Liver (tissue), 9 donors: ENCODE data around the gene CITED2. TPM values are rescaled to one million over a fixed set of nuclear protein-coding genes. Genes with fewer than 3 reads are reported as not detected.

Source experiments
- DNase-seq: peaks from one replicate; pipeline ENCODE4 v3.0.0-alpha.2; 2017; ENCODE audit warnings: low spot score
- H3K27ac ChIP-seq, 2 donors: one replicate each; pipeline ENCODE4 v1.7.0; 2013; ENCODE audit warnings: inconsistent platforms in 2 of 2, low read length in 2 of 2, control low read depth in 1 of 2, low read depth in 1 of 2, mild to moderate bottlenecking in 1 of 2
- H3K27me3 ChIP-seq, 4 donors: one replicate each; pipeline versions ENCODE4 v1.6.1 to v1.7.0; 2013; ENCODE audit warnings: low read length in 3 of 4, inconsistent platforms in 1 of 4, mild to moderate bottlenecking in 1 of 4, moderate library complexity in 1 of 4; ENCODE audit not compliant: control insufficient read depth in 4 of 4, insufficient read depth in 4 of 4
- H3K36me3 ChIP-seq, 4 donors: one replicate each; pipeline versions ENCODE4 v1.6.1 to v1.7.0; 2013; ENCODE audit warnings: low read length in 3 of 4, mild to moderate bottlenecking in 3 of 4, low read depth in 1 of 4, moderate library complexity in 1 of 4; ENCODE audit not compliant: control insufficient read depth in 4 of 4, insufficient read depth in 3 of 4
- H3K4me1 ChIP-seq, 4 donors: one replicate each; pipeline versions ENCODE4 v1.6.1 to v1.7.0; 2013; ENCODE audit warnings: low read length in 3 of 4, mild to moderate bottlenecking in 3 of 4, moderate library complexity in 1 of 4; ENCODE audit not compliant: control insufficient read depth in 4 of 4, insufficient read depth in 4 of 4
- H3K4me3 ChIP-seq, 3 donors: one replicate each; pipeline versions ENCODE4 v1.6.1 to v1.7.0; 2013; ENCODE audit warnings: low read length in 3 of 3, control low read depth in 1 of 3, low read depth in 1 of 3, mild to moderate bottlenecking in 1 of 3
- H3K9ac ChIP-seq, 2 donors: one replicate each; pipeline ENCODE4 v1.7.0; 2013; ENCODE audit warnings: low read length in 2 of 2, mild to moderate bottlenecking in 2 of 2, moderate library complexity in 2 of 2, control low read depth in 1 of 2, low read depth in 1 of 2
- H3K9me3 ChIP-seq, 4 donors: one replicate each; pipeline versions ENCODE4 v1.6.1 to v1.7.0; 2013; ENCODE audit warnings: low read length in 3 of 4; ENCODE audit not compliant: control insufficient read depth in 4 of 4
- ATF3 ChIP-seq: IDR thresholded peaks from 2 replicates; pipeline ENCODE4 v1.6.1; 2016; ENCODE audit warnings: antibody characterized with exemption
- EGR1 ChIP-seq, 2 donors: IDR thresholded peaks; 2 replicates each; pipeline ENCODE4 v1.6.1; 2016 to 2018; ENCODE audit warnings: antibody characterized with exemption in 2 of 2, low read depth in 2 of 2
- FOXA1 ChIP-seq: IDR thresholded peaks from 2 replicates; pipeline ENCODE4 v1.6.1; 2016; ENCODE audit warnings: antibody characterized with exemption
- HNF4A ChIP-seq, 2 donors: conservative IDR thresholded peaks; 2 replicates each; pipeline ENCODE4 v1.6.1; 2016; ENCODE audit warnings: antibody characterized with exemption in 2 of 2, mild to moderate bottlenecking in 2 of 2
- HNF4G ChIP-seq: IDR thresholded peaks from 2 replicates; pipeline ENCODE4 v1.6.1; 2016; ENCODE audit warnings: antibody characterized with exemption
- JUND ChIP-seq, 2 donors: IDR thresholded peaks; 2 replicates each; pipeline ENCODE4 v1.6.1; 2016; ENCODE audit warnings: antibody characterized with exemption in 2 of 2
- MAX ChIP-seq: IDR thresholded peaks from 2 replicates; pipeline ENCODE4 v1.6.1; 2016; ENCODE audit warnings: antibody characterized with exemption
- REST ChIP-seq: IDR thresholded peaks from 2 replicates; pipeline ENCODE4 v1.6.1; 2016; ENCODE audit warnings: antibody characterized with exemption, mild to moderate bottlenecking
- RXRA ChIP-seq, 2 donors: IDR thresholded peaks; 2 replicates each; pipeline ENCODE4 v1.6.1; 2017 to 2018; ENCODE audit warnings: antibody characterized with exemption in 2 of 2, mild to moderate bottlenecking in 1 of 2
- TAF1 ChIP-seq: conservative IDR thresholded peaks from 2 replicates; pipeline ENCODE4 v1.6.1; 2016; ENCODE audit warnings: antibody characterized with exemption, mild to moderate bottlenecking
- ZBTB33 ChIP-seq: IDR thresholded peaks from 2 replicates; pipeline ENCODE4 v1.6.1; 2016; ENCODE audit warnings: antibody characterized with exemption
- WGBS: extraction: QIAGEN DNeasy Blood & Tissue Kit; methylation state at CpG from one replicate; pipeline ENCODE4 v1.1.7; 2013; 5-methylcytosine and 5-hydroxymethylcytosine counted together
- polyA plus RNA-seq, 2 donors: library from polyadenylated mRNA; stranded (reverse) in 1 of 2; unstranded in 1 of 2; fragments of 200-250 nt in 1 of 2; fragments of >200 nt in 1 of 2; fragmentation: Nextera tagmentation in 1 of 2; extraction: Ambion mirVana in 1 of 2; gene quantifications; one replicate each; pipeline versions ENCODE4 v1.2.1 to v1.2.3, GENCODE V29; 2013 to 2015
- total RNA-seq, 2 donors: library from RNA; depleted of rRNA; stranded (reverse); fragments of >200 nt; gene quantifications; one replicate each; pipeline ENCODE4 v1.2.3, GENCODE V29; 2014
- donor health status: healthy.
- donor health status: healthy.
- donor health status: healthy.
- donor health status: healthy.
- donor health status: healthy.

Gene CITED2
- total and polyA plus RNA-seq, 4 donors: 9.9 to 57.1 (median 22.5) TPM

- no peak overlapping the region for H3K27ac ChIP-seq
- no peaks in the 10 kb centered on the region for H3K9me3 ChIP-seq
- H3K27me3 ChIP-seq: no peaks in the 10 kb centered on the region
- no peaks in the 10 kb centered on the region for H3K4me1 ChIP-seq
- DNase-seq: no peak
- TF ChIP-seq ATF3: no peak
- TF ChIP-seq REST: no peak
- no peak for TF ChIP-seq ZBTB33
- no peak for TF ChIP-seq HNF4A (conservative IDR thresholded peaks at IDR 0.05)
- no peak for TF ChIP-seq JUND (IDR thresholded peaks at IDR 0.05)
- TF ChIP-seq FOXA1: no peak
- TF ChIP-seq TAF1: no peak
- no peak for TF ChIP-seq RXRA (IDR thresholded peaks at IDR 0.05)
- no peak for TF ChIP-seq HNF4G
- no peaks in the 10 kb centered on the region for H3K36me3 ChIP-seq
- 58% methylated on average over 1 of the region's 1 CpG for WGBS
- no peak overlapping the region for H3K4me3 ChIP-seq
- no peak overlapping the region for H3K9ac ChIP-seq
These were observed 24.2 kb upstream of the CITED2 start for GRCh38 chr6:139398658-139399057.

- H3K9me3 ChIP-seq: no peaks in the 10 kb centered on the region
- H3K4me1 ChIP-seq: peaks cover 0 to 2% (median 0%) of the 10 kb centered on the region in 4 donors
- no peak overlapping the region for H3K9ac ChIP-seq
- no peak for DNase-seq
- H3K27me3 ChIP-seq: no peaks in the 10 kb centered on the region
- no peaks in the 10 kb centered on the region for H3K36me3 ChIP-seq
- no peak for TF ChIP-seq MAX
- TF ChIP-seq HNF4G: no peak
- no peak overlapping the region for H3K4me3 ChIP-seq
- WGBS: 76% methylated on average over 9 of the region's 9 CpGs
- H3K27ac ChIP-seq: no peak overlapping the region
These were observed 21.4 kb upstream of the CITED2 start for GRCh38 chr6:139395891-139396301.

GRCh38 chr6:139395371-139395770 lies 20.9 kb upstream of the CITED2 start:
- Histone ChIP-seq H3K4me1 (peaks cover 0 to 2% (median 0%) of the 10 kb centered on the region in 4 donors), H3K36me3 (no peaks in the 10 kb centered on the region), H3K27ac (no peak overlapping the region), H3K27me3 (no peaks in the 10 kb centered on the region), H3K9me3 (no peaks in the 10 kb centered on the region), H3K4me3 (no peak overlapping the region), H3K9ac (no peak overlapping the region)
- no peak for DNase-seq
- 84% methylated on average over 1 of the region's 1 CpG for WGBS
- TF ChIP-seq ZBTB33: no peak
- no peak for TF ChIP-seq ATF3
- TF ChIP-seq RXRA (IDR thresholded peaks at IDR 0.05): no peak
- TF ChIP-seq REST: no peak
- no peak for TF ChIP-seq TAF1
- no peak for TF ChIP-seq EGR1 (IDR thresholded peaks at IDR 0.05; ENCODE audit: low read depth in 2 of 2)
